ENCODE results near the gene AGBL4.

Gene AGBL4

GRCh38 chr1:48602349-48602748 is 1421.4 kb downstream of the AGBL4 start:
- Histone ChIP-seq H3K36me3 (ENCODE audit: control insufficient read depth in 1 of 2, insufficient read depth in 2 of 2, low read depth in 1 of 2, low read length in 2 of 2) (no peaks in the 10 kb centered on the region), H3K4me1 (ENCODE audit: control insufficient read depth, insufficient read depth, low read depth, low read length) (no peaks in the 10 kb centered on the region), H3K4me2 (ENCODE audit: low read length, poor library complexity, severe bottlenecking) (no peak overlapping the region), H2BK15ac (ENCODE audit: low read depth, poor library complexity, severe bottlenecking) (no peak overlapping the region), H2BK5ac (ENCODE audit: low read depth, low read length, poor library complexity, severe bottlenecking) (no peak overlapping the region), H2BK120ac (ENCODE audit: low read depth, low read length) (no peak overlapping the region), H4K8ac (ENCODE audit: low read length) (no peak overlapping the region), H2AFZ (ENCODE audit: low read depth, low read length) (no peak overlapping the region), H3K23ac (ENCODE audit: low read length in 2 of 2) (no peak overlapping the region), H3K18ac (ENCODE audit: low read depth in 1 of 2, low read length in 2 of 2) (no peak overlapping the region), H3K9ac (ENCODE audit: low read length) (no peak overlapping the region), H3K79me1 (replicated peaks; ENCODE audit: low read length, poor library complexity, severe bottlenecking) (no peaks in the 10 kb centered on the region), H3K27me3 (ENCODE audit: control insufficient read depth in 1 of 2, insufficient read depth in 1 of 2, low read length in 2 of 2) (peaks cover 0 to 3% of the 10 kb centered on the region in 2 experiments), H3K4me3 (ENCODE audit: insufficient read depth in 1 of 2, low read depth in 1 of 2, low read length in 2 of 2) (no peak overlapping the region), H3K14ac (ENCODE audit: low read length in 2 of 2) (no peak overlapping the region), H3K27ac (ENCODE audit: low read length, poor library complexity, severe bottlenecking) (no peak overlapping the region), H3K4ac (ENCODE audit: low read depth in 1 of 2, low read length in 2 of 2) (no peak overlapping the region), H4K91ac (ENCODE audit: low read length) (no peak overlapping the region), H3K9me3 (ENCODE audit: control insufficient read depth, low read length) (no peaks in the 10 kb centered on the region), H2BK12ac (ENCODE audit: low read length in 2 of 2) (no peak overlapping the region), H2AK5ac (ENCODE audit: low read length, severe bottlenecking) (no peak overlapping the region)
- no peak for DNase-seq
- 95% methylated on average over 2 of the region's 4 CpGs for WGBS

GRCh38 chr1:48600182-48600581 is 1423.6 kb downstream of the AGBL4 start:
- no peak overlapping the region for H3K4me3 ChIP-seq (ENCODE audit: insufficient read depth in 1 of 2, low read depth in 1 of 2, low read length in 2 of 2)
- H2BK12ac ChIP-seq (ENCODE audit: low read length in 2 of 2): no peak overlapping the region
- no peak overlapping the region for H4K8ac ChIP-seq (ENCODE audit: low read length)
- no peak overlapping the region for H2BK15ac ChIP-seq (ENCODE audit: low read depth, poor library complexity, severe bottlenecking)
- H2AK5ac ChIP-seq (ENCODE audit: low read length, severe bottlenecking): no peak overlapping the region
- no peak overlapping the region for H3K23ac ChIP-seq (ENCODE audit: low read length in 2 of 2)
- H3K4me2 ChIP-seq (ENCODE audit: low read length, poor library complexity, severe bottlenecking): no peak overlapping the region
- H3K36me3 ChIP-seq (ENCODE audit: control insufficient read depth in 1 of 2, insufficient read depth in 2 of 2, low read depth in 1 of 2, low read length in 2 of 2): no peaks in the 10 kb centered on the region
- H3K4me1 ChIP-seq (ENCODE audit: control insufficient read depth, insufficient read depth, low read depth, low read length): no peaks in the 10 kb centered on the region
- no peak overlapping the region for H3K4ac ChIP-seq (ENCODE audit: low read depth in 1 of 2, low read length in 2 of 2)
- no peak overlapping the region for H3K14ac ChIP-seq (ENCODE audit: low read length in 2 of 2)
- H3K79me1 ChIP-seq (replicated peaks; ENCODE audit: low read length, poor library complexity, severe bottlenecking): no peaks in the 10 kb centered on the region
- no peak overlapping the region for H3K9ac ChIP-seq (ENCODE audit: low read length)
- no peak overlapping the region for H4K91ac ChIP-seq (ENCODE audit: low read length)
- no peaks in the 10 kb centered on the region for H3K27me3 ChIP-seq (ENCODE audit: control insufficient read depth in 1 of 2, insufficient read depth in 1 of 2, low read length in 2 of 2)
- H3K9me3 ChIP-seq (ENCODE audit: control insufficient read depth, low read length): no peaks in the 10 kb centered on the region
- no peak overlapping the region for H2BK5ac ChIP-seq (ENCODE audit: low read depth, low read length, poor library complexity, severe bottlenecking)
- H2BK120ac ChIP-seq (ENCODE audit: low read depth, low read length): no peak overlapping the region
- H3K18ac ChIP-seq (ENCODE audit: low read depth in 1 of 2, low read length in 2 of 2): no peak overlapping the region
- no peak overlapping the region for H2AFZ ChIP-seq (ENCODE audit: low read depth, low read length)
- DNase-seq: no peak
- no peak overlapping the region for H3K27ac ChIP-seq (ENCODE audit: low read length, poor library complexity, severe bottlenecking)
- no CpG with 5 or more reads among the region's 1 CpG for WGBS

- H2BK15ac ChIP-seq (ENCODE audit: low read depth, poor library complexity, severe bottlenecking): no peak overlapping the region
- no peaks in the 10 kb centered on the region for H3K79me1 ChIP-seq (replicated peaks; ENCODE audit: low read length, poor library complexity, severe bottlenecking)
- no peak overlapping the region for H3K14ac ChIP-seq (ENCODE audit: low read length in 2 of 2)
- H3K9ac ChIP-seq (ENCODE audit: low read length): no peak overlapping the region
- H2AK5ac ChIP-seq (ENCODE audit: low read length, severe bottlenecking): no peak overlapping the region
- no peak overlapping the region for H3K18ac ChIP-seq (ENCODE audit: low read depth in 1 of 2, low read length in 2 of 2)
- no peaks in the 10 kb centered on the region for H3K27me3 ChIP-seq (ENCODE audit: control insufficient read depth in 1 of 2, insufficient read depth in 1 of 2, low read length in 2 of 2)
- H2BK5ac ChIP-seq (ENCODE audit: low read depth, low read length, poor library complexity, severe bottlenecking): no peak overlapping the region
- no peak overlapping the region for H2AFZ ChIP-seq (ENCODE audit: low read depth, low read length)
- H3K9me3 ChIP-seq (ENCODE audit: control insufficient read depth, low read length): no peaks in the 10 kb centered on the region
- H3K4me3 ChIP-seq (ENCODE audit: insufficient read depth in 1 of 2, low read depth in 1 of 2, low read length in 2 of 2): no peak overlapping the region
- no peak overlapping the region for H4K91ac ChIP-seq (ENCODE audit: low read length)
- no peak overlapping the region for H3K27ac ChIP-seq (ENCODE audit: low read length, poor library complexity, severe bottlenecking)
- H2BK120ac ChIP-seq (ENCODE audit: low read depth, low read length): no peak overlapping the region
- H3K4ac ChIP-seq (ENCODE audit: low read depth in 1 of 2, low read length in 2 of 2): no peak overlapping the region
- no peak overlapping the region for H3K23ac ChIP-seq (ENCODE audit: low read length in 2 of 2)
- no peak for DNase-seq
- no peak overlapping the region for H3K4me2 ChIP-seq (ENCODE audit: low read length, poor library complexity, severe bottlenecking)
- no peak overlapping the region for H4K8ac ChIP-seq (ENCODE audit: low read length)
- no peak overlapping the region for H2BK12ac ChIP-seq (ENCODE audit: low read length in 2 of 2)
- H3K4me1 ChIP-seq (ENCODE audit: control insufficient read depth, insufficient read depth, low read depth, low read length): no peaks in the 10 kb centered on the region
- no peaks in the 10 kb centered on the region for H3K36me3 ChIP-seq (ENCODE audit: control insufficient read depth in 1 of 2, insufficient read depth in 2 of 2, low read depth in 1 of 2, low read length in 2 of 2)
Observed at GRCh38 chr1:48597663-48598062, 1426.1 kb downstream of the AGBL4 start.

- no peak overlapping the region for H2AFZ ChIP-seq (ENCODE audit: low read depth, low read length)
- H3K9me3 ChIP-seq (ENCODE audit: control insufficient read depth, low read length): no peaks in the 10 kb centered on the region
- H2BK15ac ChIP-seq (ENCODE audit: low read depth, poor library complexity, severe bottlenecking): no peak overlapping the region
- no peak overlapping the region for H3K23ac ChIP-seq (ENCODE audit: low read length in 2 of 2)
- no peak overlapping the region for H3K4ac ChIP-seq (ENCODE audit: low read depth in 1 of 2, low read length in 2 of 2)
- no peak overlapping the region for H3K4me2 ChIP-seq (ENCODE audit: low read length, poor library complexity, severe bottlenecking)
- no peak overlapping the region for H3K27ac ChIP-seq (ENCODE audit: low read length, poor library complexity, severe bottlenecking)
- no peak overlapping the region for H2BK12ac ChIP-seq (ENCODE audit: low read length in 2 of 2)
- no peaks in the 10 kb centered on the region for H3K27me3 ChIP-seq (ENCODE audit: control insufficient read depth in 1 of 2, insufficient read depth in 1 of 2, low read length in 2 of 2)
- H3K9ac ChIP-seq (ENCODE audit: low read length): no peak overlapping the region
- H2BK5ac ChIP-seq (ENCODE audit: low read depth, low read length, poor library complexity, severe bottlenecking): no peak overlapping the region
- no peak overlapping the region for H2BK120ac ChIP-seq (ENCODE audit: low read depth, low read length)
- H4K8ac ChIP-seq (ENCODE audit: low read length): no peak overlapping the region
- H3K4me1 ChIP-seq (ENCODE audit: control insufficient read depth, insufficient read depth, low read depth, low read length): no peaks in the 10 kb centered on the region
- no peak overlapping the region for H3K4me3 ChIP-seq (ENCODE audit: insufficient read depth in 1 of 2, low read depth in 1 of 2, low read length in 2 of 2)
- no peak overlapping the region for H4K91ac ChIP-seq (ENCODE audit: low read length)
- 72% methylated on average over 2 of the region's 2 CpGs for WGBS
- H3K14ac ChIP-seq (ENCODE audit: low read length in 2 of 2): no peak overlapping the region
- no peak overlapping the region for H3K18ac ChIP-seq (ENCODE audit: low read depth in 1 of 2, low read length in 2 of 2)
- DNase-seq: no peak
- H2AK5ac ChIP-seq (ENCODE audit: low read length, severe bottlenecking): no peak overlapping the region
- no peaks in the 10 kb centered on the region for H3K79me1 ChIP-seq (replicated peaks; ENCODE audit: low read length, poor library complexity, severe bottlenecking)
- no peaks in the 10 kb centered on the region for H3K36me3 ChIP-seq (ENCODE audit: control insufficient read depth in 1 of 2, insufficient read depth in 2 of 2, low read depth in 1 of 2, low read length in 2 of 2)
Observed at GRCh38 chr1:48596046-48596445, 1427.7 kb downstream of the AGBL4 start.

All from mesenchymal stem cell (in vitro differentiated cells and primary cell).